Kidney glomerular epithelial cell (primary cell): ENCODE data around the gene FLT3LG.

Experiments
- DNase-seq: peaks from one replicate; lab custom pipeline; 2025; lab: John Stamatoyannopoulos, UW

Gene FLT3LG

DNA sequence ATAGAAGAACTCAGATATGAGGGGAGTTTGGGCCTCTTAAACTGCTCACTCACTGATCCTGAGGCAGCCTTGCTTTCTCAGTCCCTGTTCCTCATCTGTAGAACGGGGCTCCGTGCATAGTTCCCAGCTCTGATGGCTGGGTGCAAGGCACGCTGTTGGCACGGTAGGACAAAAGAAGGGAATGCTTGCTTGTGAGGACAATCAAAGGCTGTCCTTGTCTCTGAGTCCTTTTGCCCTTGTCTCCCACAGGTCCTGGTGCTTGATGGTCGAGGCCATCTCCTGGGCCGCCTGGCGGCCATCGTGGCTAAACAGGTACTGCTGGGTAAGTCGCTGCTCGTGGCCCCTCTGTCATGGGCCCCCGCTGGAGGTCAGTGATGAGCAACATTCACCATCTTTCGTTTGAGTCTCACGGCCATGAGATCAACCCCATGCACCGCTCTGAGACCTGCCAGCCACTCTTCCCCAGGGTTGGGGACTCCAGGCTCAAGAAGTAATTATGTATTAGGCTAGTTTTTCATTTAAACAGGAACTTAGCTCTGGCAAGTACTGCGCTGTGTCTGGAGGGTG lies 15.7 kb downstream of the FLT3LG start:
- DNase-seq: no peak

DNA sequence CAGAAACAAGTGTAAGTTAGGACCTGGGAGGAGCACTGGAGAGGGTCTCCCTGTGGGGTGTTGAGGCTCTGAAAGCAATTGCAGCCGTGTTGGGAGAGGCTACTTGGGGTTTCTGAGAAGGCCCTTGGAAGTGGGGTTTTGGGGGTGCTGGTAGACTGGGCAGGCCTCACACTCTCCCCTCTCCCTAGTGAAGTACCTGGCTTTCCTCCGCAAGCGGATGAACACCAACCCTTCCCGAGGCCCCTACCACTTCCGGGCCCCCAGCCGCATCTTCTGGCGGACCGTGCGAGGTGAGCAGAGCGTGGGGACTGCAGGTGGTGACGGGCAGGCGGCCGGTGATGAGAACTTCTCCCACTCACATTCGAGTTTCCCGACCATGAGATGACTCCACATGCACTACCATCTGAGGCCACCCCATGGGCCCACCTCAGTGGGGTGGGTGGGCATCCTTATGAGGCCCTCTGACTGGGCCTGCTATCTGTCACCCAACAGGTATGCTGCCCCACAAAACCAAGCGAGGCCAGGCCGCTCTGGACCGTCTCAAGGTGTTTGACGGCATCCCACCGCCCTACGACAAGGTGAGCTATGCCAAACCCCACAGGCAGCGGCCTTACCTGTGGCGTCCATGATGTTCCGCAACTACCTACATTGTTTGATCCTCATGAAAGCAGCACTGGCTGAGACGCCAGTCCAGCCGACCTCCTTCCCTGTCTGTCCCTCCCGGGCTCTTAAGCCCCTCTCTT lies 16.4 kb downstream of the FLT3LG start:
- no peak for DNase-seq

DNA sequence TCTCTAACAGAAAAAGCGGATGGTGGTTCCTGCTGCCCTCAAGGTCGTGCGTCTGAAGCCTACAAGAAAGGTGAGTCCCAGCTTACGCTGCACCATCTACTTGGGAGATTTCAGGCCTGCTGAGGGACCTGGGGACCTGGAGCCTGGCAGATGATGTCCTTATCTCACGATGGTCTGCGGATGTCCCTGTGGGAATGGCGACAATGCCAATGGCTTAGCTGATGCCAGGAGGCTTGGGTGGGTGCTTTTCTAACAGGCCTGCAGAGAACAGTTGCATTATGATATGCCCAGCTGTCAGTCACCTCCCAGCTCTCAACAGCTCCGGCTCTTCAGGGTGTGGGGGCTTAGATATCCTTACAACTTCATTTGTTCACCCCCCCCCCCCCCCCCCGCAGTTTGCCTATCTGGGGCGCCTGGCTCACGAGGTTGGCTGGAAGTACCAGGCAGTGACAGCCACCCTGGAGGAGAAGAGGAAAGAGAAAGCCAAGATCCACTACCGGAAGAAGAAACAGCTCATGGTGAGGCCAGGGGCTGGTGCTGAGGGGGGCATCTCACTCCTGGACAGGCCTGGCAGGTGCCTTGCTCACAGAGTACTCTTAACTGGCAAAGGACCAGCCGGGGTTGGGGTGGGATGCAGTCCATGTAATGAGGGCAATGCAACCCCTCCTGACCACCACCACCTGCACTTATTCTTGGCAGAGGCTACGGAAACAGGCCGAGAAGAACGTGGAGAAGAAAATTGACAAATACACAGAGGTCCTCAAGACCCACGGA lies 17.2 kb downstream of the FLT3LG start:
- DNase-seq: no peak

DNA sequence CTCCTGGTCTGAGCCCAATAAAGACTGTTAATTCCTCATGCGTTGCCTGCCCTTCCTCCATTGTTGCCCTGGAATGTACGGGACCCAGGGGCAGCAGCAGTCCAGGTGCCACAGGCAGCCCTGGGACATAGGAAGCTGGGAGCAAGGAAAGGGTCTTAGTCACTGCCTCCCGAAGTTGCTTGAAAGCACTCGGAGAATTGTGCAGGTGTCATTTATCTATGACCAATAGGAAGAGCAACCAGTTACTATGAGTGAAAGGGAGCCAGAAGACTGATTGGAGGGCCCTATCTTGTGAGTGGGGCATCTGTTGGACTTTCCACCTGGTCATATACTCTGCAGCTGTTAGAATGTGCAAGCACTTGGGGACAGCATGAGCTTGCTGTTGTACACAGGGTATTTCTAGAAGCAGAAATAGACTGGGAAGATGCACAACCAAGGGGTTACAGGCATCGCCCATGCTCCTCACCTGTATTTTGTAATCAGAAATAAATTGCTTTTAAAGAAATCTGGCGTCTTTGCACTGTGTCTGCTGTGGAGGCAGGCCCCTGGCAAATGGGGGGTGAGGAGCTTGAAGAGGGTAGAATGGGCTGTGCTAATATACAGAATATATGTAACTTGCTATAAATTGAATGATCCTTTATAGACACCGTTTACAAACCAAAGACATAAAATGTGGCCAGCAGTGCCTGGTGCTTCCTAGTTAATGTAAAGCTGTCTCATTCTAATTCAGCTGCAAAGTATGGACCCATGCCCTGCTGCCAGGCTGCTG lies 18.0 kb downstream of the FLT3LG start:
- DNase-seq: no peak

DNA sequence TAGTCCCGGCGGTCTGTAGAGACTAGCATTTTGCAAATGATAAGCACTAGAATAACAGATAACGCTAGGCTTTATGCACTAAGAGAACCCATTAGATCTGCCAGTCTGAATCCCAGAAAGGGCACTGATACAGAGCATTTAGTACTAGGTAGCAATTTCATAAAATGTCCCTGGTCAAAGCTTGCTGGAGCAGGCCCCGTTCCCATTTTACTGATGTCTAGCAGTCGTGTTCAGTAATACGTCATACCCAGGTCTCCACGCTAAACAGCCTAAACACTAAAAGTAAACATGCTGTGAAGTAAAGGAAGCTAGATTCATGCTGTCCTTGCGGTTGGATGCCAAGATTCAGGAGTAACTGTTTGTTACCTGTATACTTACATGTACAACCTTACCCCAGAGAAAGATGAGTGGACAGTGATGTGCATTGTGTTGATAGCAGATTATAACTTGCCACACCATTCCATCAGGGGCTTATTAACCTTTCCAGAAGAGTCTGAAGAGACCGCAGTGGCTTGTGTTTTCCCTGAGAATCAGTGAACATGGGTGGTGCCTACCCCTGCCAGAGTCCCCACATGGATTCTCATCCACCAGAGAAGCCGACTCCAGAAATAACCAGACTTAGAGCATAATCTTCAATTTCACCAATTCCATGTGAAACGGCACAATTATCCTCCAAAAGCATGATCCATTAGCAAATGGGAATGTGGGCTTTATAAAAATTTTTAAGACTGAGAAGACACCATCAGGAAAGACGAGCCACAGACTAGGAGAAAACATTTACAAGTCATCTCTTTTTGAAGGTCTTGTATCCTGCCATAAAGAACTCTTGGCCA lies 18.8 kb downstream of the FLT3LG start:
- DNase-seq: no peak

DNA sequence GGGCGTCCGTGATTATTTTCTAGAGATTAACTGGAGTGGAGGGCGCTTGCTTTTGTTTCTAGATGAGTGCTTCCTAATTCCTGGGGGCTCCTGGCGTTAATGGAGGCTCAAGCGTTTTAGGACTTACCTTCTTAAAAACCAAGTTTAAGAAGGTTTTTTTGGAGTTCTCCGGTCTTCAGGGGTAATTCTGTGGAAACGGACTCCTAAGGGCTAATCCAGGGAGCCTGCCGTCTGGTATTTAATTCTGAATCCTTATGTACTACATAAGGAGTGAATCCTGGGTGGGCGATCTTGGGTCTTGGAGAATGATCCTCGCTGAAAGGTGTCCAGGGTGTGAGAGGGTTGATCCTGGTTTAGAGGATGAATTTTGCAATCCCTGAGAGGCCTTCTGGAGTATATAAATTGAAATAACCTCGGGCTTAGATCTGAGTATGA lies 22.6 kb downstream of the FLT3LG start:
- DNase-seq: no peak

DNA sequence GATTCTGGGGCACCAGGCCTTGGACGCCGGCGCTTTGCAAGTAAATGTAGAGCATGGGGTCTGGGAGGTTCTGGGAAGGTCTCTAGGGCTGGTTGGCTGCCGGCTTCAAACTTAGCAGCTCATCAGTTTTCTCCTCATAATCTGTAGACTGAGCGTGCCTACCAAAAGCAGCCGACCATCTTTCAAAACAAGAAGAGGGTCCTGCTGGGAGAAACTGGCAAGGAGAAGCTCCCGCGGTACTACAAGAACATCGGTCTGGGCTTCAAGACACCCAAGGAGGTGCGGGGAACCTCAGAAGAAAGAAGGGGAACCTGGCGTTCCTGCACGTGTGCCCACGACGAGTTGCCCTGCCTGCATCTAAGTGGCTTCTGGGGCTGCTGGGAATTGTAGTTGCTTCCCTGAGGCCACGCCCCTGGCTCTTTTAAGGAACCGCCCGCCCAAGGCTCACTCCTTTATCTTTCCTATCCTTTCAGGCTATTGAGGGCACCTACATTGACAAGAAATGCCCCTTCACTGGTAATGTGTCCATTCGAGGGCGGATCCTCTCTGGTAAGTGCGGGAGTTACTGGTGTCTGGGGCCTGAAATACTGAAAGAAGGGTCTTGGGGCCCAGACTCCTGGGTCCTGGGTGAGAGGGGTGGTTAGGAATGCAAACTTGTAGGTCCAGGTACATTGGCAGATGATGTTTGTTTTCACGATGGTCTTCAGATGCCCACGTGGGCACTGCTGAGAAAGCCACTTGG lies 23.2 kb downstream of the FLT3LG start:
- no peak for DNase-seq

DNA sequence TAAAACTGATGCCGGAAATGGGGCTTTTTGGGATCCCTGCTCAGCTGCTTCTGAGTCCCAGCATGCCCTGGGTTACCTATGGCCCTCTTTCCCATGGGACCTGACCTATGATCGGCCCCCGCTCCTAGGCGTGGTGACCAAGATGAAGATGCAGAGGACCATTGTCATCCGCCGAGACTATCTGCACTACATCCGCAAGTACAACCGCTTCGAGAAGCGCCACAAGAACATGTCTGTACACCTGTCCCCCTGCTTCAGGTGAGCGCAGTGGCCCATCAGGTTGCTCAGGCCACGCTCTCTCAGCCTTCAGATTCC lies 23.7 kb downstream of the FLT3LG start:
- no peak for DNase-seq

DNA sequence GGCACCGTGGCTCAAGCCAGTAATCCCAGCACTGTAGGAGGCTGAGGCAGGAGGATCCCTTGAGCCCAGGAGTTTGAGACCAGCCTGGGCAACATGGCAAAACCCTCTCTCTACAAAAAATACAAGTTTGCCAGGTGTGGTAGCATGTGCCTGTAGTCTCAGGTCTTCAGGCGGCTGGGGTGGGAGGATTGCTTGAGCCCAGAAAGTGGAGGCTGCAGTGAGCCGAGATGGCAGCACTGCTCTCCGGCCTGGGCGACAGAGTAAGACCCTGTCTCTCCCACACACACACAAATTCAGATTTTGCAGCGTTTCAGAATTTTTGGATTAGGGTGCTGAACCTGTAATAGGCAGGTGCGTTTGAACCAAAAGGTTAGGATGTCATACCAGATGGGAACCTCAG lies 24.5 kb downstream of the FLT3LG start:
- no peak for DNase-seq

DNA sequence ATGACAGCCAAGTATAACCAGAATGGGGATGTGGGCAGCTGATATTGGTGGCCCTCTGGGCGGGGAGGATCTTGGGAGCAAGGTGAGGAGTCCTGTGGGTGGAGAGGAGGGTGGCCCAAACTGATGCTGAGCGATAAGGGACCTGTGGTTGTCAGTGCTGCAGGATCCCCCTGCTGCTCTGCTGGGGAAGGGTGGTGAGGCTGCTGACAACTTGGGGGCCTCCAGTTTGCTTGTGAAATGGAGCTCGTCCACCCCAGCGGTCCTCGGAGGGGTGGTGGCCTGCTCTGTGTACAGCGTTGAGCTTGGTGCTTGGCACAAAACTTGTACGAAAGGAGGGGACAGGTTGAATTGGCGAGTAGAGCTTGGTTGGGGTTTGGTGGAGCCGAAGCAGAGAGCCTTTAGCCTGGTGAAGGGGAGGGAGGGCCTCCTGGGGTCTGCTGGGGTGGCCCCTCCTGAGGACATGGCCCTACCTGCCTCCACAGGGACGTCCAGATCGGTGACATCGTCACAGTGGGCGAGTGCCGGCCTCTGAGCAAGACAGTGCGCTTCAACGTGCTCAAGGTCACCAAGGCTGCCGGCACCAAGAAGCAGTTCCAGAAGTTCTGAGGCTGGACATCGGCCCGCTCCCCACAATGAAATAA lies 25.1 kb downstream of the FLT3LG start:
- no peak for DNase-seq

DNA sequence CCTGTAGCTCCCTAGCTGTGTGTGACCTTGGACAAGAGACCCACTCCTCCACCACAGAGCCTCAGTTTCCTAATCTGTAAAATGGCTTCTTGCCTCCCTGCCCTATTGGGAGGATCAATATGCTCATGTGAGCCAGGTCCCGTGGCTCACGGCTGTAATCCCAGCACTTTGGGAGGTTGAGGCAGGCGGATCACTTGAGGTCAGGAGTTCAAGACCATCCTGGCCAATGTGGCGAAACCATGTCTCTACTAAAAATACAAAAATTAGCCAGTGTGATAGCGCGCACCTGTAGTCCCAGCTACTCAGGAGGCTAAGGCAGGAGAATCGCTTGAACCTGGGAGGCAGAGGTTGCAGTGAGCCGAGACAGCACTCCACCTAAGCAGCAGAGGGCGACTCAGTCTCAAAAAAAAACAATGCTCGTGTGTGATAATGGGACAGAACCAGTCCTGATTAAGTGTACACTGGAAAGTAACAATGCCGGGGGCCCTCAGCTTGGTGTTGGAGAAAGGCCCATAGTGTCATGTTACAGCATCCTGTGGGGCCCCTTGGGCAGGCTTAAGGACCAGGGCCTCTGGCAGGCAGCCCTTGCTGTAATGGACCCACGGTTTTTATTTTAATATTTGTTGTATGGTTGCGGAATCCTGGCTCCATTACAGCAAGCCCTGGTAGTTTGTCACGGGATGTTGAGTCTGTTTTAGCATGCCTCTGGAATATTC lies 29.0 kb downstream of the FLT3LG start:
- DNase-seq: peak; percentile 41

DNA sequence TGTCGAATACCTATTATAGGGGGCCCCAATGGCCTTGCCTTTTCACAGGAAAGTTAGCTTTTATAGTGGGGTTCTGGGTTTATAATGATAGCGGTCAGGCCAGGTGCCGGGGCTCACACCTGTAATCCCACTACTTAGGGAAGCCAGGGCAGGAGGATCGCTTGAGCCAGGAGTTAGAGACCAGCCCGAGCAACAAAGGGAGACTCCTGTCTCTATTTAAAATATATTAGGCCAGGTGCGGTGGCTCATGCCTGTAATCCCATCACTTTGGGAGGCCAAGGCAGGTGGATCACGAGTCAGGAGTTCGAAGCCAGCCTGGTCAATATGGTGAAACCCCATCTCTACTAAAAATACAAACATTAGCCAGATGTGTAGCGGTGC lies 29.6 kb downstream of the FLT3LG start:
- DNase-seq: no peak

DNA sequence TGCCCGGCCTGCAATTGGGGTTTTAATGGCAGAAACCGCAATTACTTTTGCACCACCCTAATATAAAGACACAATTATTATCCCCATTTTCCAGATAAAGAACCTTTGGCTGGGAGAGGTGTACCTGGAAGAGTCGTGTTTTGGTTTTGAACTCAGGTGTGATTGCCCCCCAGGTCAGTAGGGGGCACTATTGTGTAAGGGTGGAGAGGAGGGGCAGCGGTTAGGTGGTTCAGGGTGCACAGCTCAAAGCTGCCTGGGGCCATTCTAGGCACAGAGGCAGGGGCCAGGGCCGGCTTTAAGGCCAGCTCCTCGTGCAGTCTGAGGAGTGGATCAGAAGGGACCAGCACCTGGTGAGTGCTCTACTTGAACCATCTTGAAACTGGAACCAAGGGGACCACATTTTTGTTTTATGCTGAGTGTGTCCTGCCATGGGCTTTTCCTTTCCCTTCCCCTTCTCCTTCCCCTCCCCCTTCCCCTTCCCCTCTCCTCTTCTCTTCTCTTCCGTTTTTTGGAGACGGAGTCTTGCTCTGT lies 32.6 kb downstream of the FLT3LG start:
- peak; percentile 7 for DNase-seq

DNA sequence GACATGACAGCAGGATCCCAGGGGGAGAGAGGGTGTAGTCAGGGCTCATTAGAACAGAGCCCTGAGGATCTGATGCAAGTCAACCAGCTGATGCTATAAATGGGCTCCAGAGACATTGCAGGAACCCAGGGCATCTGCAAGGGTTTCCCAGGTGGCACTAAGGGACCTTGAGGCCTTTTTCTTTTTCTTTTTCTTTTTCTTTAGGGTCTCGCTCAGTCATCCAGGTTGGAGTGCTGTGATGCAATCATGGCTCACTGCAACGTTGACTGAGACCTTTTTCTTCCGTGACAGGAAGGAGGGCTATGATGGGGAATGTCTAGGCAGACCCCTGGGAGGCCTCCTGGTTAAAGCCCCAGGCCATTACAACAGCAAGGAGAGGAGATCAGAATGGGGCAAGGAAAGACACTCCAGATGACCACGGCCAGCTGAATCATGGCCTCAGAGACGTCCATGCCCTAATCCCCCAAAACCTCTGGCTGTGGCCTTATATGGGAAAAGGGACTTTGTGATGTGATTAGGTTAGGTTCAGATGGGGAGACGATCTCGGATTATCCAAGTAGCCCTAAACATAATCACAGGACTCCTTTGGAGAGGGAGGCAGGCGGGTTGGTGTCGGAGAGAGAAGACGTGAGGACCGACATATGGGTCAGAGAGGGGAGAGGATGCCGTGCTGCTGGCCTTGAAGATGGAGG lies 33.9 kb downstream of the FLT3LG start:
- no peak for DNase-seq

DNA sequence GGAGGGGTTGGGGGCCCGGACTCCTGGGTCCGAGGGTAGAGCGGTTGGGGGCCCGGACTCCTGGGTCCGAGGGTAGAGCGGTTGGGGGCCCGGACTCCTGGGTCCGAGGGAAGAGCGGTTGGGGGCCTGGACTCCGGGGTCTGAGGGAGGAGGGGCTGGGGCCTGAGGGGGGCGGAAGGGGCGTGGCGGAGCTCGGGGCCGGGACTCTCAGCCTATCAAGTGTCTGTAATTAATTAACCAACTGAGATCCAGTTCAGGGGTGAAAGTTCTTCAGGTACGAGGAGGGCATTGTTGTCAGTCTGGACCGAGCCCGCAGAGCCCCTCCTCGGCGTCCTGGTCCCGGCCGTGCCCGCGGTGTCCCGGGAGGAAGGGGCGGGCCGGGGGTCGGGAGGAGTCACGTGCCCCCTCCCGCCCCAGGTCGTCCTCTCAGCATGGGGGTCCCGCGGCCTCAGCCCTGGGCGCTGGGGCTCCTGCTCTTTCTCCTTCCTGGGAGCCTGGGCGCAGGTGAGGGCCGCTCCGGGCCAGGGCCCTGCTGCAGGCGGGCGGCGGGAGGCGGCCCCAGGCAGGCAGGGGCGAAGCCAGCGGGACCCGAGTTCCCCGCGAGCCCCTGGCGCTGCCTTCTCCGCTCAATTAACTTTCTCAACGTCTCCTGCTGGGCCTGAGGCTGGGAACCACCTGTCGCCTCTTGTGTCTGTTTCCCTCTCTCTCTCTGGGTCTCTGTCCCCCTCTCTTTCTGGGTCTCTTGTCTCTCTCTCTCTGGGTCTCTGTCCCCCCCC lies 39.1 kb downstream of the FLT3LG start:
- no peak for DNase-seq

DNA sequence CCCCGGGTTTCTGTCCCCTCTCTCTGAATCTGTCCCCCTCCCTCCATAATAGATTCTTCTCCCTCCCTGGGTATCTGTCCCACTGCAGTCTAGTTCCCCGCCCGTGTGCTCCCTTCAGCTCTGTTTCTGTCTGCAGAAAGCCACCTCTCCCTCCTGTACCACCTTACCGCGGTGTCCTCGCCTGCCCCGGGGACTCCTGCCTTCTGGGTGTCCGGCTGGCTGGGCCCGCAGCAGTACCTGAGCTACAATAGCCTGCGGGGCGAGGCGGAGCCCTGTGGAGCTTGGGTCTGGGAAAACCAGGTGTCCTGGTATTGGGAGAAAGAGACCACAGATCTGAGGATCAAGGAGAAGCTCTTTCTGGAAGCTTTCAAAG lies 39.7 kb downstream of the FLT3LG start:
- DNase-seq: no peak

DNA sequence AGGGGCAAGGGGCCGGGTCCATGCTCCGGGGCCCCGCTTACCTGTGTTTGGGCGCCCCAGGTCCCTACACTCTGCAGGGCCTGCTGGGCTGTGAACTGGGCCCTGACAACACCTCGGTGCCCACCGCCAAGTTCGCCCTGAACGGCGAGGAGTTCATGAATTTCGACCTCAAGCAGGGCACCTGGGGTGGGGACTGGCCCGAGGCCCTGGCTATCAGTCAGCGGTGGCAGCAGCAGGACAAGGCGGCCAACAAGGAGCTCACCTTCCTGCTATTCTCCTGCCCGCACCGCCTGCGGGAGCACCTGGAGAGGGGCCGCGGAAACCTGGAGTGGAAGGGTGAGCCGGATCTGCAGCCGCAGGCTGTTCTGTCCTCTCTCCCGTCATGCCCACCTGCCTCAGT lies 40.1 kb downstream of the FLT3LG start:
- no peak for DNase-seq

DNA sequence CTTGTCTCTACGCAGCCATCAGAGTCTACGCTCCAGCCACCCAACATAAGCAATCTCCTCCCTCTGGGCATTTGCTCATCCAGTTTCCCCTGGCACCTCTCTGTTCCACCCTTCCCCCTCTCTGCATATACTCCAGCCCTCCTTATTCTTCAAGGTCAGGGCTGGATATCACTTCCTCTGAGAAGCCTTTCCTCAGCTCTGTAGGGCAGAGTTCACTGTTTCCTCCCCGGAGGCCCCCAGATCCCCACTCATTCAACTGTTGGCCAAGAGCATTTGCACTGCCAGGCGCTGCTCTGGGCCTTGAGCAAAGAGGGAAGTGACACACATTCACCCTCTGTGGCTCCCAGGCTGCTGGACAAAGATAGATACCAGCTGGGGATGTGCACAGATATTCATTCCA lies 41.8 kb downstream of the FLT3LG start:
- no peak for DNase-seq
